Activated CD4-positive, CD25-positive, alpha-beta regulatory T cell treated with anti-CD3 and anti-CD28 coated beads, Interleukin-2, amount 50 U/mL, for 72 hours (primary cell): ENCODE results near the gene ATAD3B.
"Not testable (repeated sequence)": the region's sequence is repeated elsewhere in the genome, so short reads cannot be mapped to it uniquely, and the experiment has no call there.

ENCODE experiments used
- DNase-seq: peaks from one replicate; pipeline ENCODE4 v3.0.0; 2021

ATAD3B gene

GRCh38 chr1:1433804-1434130 is 37.8 kb upstream of the ATAD3B start:
- peak; percentile 28 for DNase-seq

GRCh38 chr1:1434131-1434823 is 37.3 kb upstream of the ATAD3B start:
- DNase-seq = peak; percentile 28

GRCh38 chr1:1434824-1435105 is 36.8 kb upstream of the ATAD3B start:
- DNase-seq = no peak

- peak; percentile 71 for DNase-seq
Observed at GRCh38 chr1:1435106-1435903, 36.3 kb upstream of the ATAD3B start, which contains the start of gene VWA1. Gene VWA1, plus strand, starts transcription at chr1:1435690. Its CDS starts 59 bp downstream, at chr1:1435749.

- DNase-seq = no peak
Observed at GRCh38 chr1:1435911-1436629, 35.5 kb upstream of the ATAD3B start.

- no peak for DNase-seq
Observed at GRCh38 chr1:1436630-1437032, 34.9 kb upstream of the ATAD3B start.

GRCh38 chr1:1437033-1437903 is 34.3 kb upstream of the ATAD3B start:
- no peak for DNase-seq

- no peak for DNase-seq
Observed at GRCh38 chr1:1437904-1438376, 33.6 kb upstream of the ATAD3B start.

- no peak for DNase-seq
Observed at GRCh38 chr1:1438531-1439381, 32.8 kb upstream of the ATAD3B start.

- no peak for DNase-seq
Observed at GRCh38 chr1:1439546-1440261, 31.9 kb upstream of the ATAD3B start.

GRCh38 chr1:1440262-1441001 is 31.1 kb upstream of the ATAD3B start:
- no peak for DNase-seq

GRCh38 chr1:1441002-1441888 is 30.3 kb upstream of the ATAD3B start:
- DNase-seq = peak; percentile 63

GRCh38 chr1:1442069-1442770 is 29.3 kb upstream of the ATAD3B start:
- no peak for DNase-seq

GRCh38 chr1:1446631-1447030 is 24.9 kb upstream of the ATAD3B start:
- DNase-seq = not testable (repeated sequence)

- no peak for DNase-seq
Observed at GRCh38 chr1:1449099-1449739, 22.3 kb upstream of the ATAD3B start, which contains the start of gene ATAD3C. Gene ATAD3C, plus strand, starts transcription at chr1:1449689. Its CDS starts 995 bp downstream, at chr1:1450684.

GRCh38 chr1:1450616-1451015 is 20.9 kb upstream of the ATAD3B start:
- not testable (repeated sequence) for DNase-seq

GRCh38 chr1:1451696-1452364 is 19.7 kb upstream of the ATAD3B start:
- DNase-seq = no peak
